Fibroblast of lung (primary cell): ENCODE data around the gene CYP3A5. TPM values are rescaled to one million over a fixed set of nuclear protein-coding genes. Genes with fewer than 3 reads are reported as not detected.

Source experiments
- DNase-seq, 2 donors: peaks; one replicate each; pipeline versions ENCODE4 v3.0.0 to v3.0.0-alpha.2; 2010; ENCODE audit warnings: low read depth in 2 of 2
- H2AFZ ChIP-seq: 2 replicates; pipeline ENCODE4 v1.5.1; 2012; ENCODE audit warnings: low read length, control low read depth, inconsistent platforms
- H3K27ac ChIP-seq: 2 replicates; pipeline ENCODE4 v1.5.1; 2011; ENCODE audit warnings: low read length, control low read depth; ENCODE audit not compliant: insufficient read depth
- H3K27me3 ChIP-seq: 2 replicates; pipeline ENCODE4 v1.5.1; 2011; ENCODE audit warnings: mild to moderate bottlenecking, low read length; ENCODE audit not compliant: control insufficient read depth, insufficient read depth
- H3K36me3 ChIP-seq: 2 replicates; pipeline ENCODE4 v1.5.1; 2011; ENCODE audit warnings: low read length; ENCODE audit not compliant: control insufficient read depth, insufficient read depth
- H3K4me1 ChIP-seq: 2 replicates; pipeline ENCODE4 v1.5.1; 2011; ENCODE audit warnings: low read length; ENCODE audit not compliant: control insufficient read depth, insufficient read depth; ENCODE audit errors: extremely low read depth
- H3K4me2 ChIP-seq: 2 replicates; pipeline ENCODE4 v1.5.1; 2011; ENCODE audit warnings: low read length, control low read depth; ENCODE audit not compliant: insufficient read depth; ENCODE audit errors: extremely low read depth
- H3K4me3 ChIP-seq, 4 experiments: fragments of 200-600 bp in 1 of 4; sonication (generic) in 1 of 4; replicated peaks in 1 of 4; 2 replicates each; pipeline ENCODE4 v1.5.1; 2011 to 2016; ENCODE audit warnings: low read length in 4 of 4, low read depth in 3 of 4, mild to moderate bottlenecking in 3 of 4, control low read depth in 2 of 4, inconsistent platforms in 1 of 4, mixed read lengths in 1 of 4; ENCODE audit not compliant: insufficient read depth in 1 of 4; ENCODE audit errors: control extremely low read depth in 1 of 4
- H3K79me2 ChIP-seq: 2 replicates; pipeline ENCODE4 v1.5.1; 2012; ENCODE audit warnings: mild to moderate bottlenecking, low read length, inconsistent platforms; ENCODE audit not compliant: control insufficient read depth, insufficient read depth
- H3K9ac ChIP-seq: 2 replicates; pipeline ENCODE4 v1.5.1; 2011; ENCODE audit warnings: mild to moderate bottlenecking, low read length, control low read depth; ENCODE audit not compliant: insufficient read depth
- H3K9me3 ChIP-seq: 2 replicates; pipeline ENCODE4 v1.5.1; 2012; ENCODE audit warnings: low read depth, low read length; ENCODE audit not compliant: control insufficient read depth, insufficient read depth
- H4K20me1 ChIP-seq: 2 replicates; pipeline ENCODE4 v1.5.1; 2011; ENCODE audit warnings: low read length; ENCODE audit not compliant: control insufficient read depth, insufficient read depth; ENCODE audit errors: extremely low read depth
- EZH2 ChIP-seq: IDR thresholded peaks from 2 replicates; pipeline ENCODE4 v1.5.1; 2012; ENCODE audit warnings: low read length, control low read depth, mild to moderate bottlenecking; ENCODE audit errors: missing control alignments
- polyA plus RNA-seq, 2 donors: library from polyadenylated mRNA; depleted of rRNA in 1 of 2; stranded (reverse) in 1 of 2; unstranded in 1 of 2; fragments of >200 nt; gene quantifications; 2 replicates each; pipeline ENCODE4 v1.2.1, GENCODE V29; 2011 to 2012; ENCODE audit warnings: missing spikeins in 1 of 2
- total RNA-seq: library from RNA; depleted of rRNA; stranded (reverse); fragments of >200 nt; gene quantifications from 2 replicates; pipeline ENCODE4 v1.2.1, GENCODE V29; 2014
- TF ChIP-seq, protein P1 (sequence below), 2 donors: IDR thresholded peaks in 1 of 2; conservative IDR thresholded peaks in 1 of 2; 1 replicate in 1 of 2; 2 replicates in 1 of 2; pipeline ENCODE4 v1.5.1; 2011 to 2012; ENCODE audit warnings: low read length in 2 of 2, control low read depth in 1 of 2, inconsistent platforms in 1 of 2, low read depth in 1 of 2, mild to moderate bottlenecking in 1 of 2

Gene CYP3A5
- total and polyA plus RNA-seq, 2 donors (not counting 1 experiment from before 2014, with no cell fraction given) = 1.9 to 12.4 TPM

DNA sequence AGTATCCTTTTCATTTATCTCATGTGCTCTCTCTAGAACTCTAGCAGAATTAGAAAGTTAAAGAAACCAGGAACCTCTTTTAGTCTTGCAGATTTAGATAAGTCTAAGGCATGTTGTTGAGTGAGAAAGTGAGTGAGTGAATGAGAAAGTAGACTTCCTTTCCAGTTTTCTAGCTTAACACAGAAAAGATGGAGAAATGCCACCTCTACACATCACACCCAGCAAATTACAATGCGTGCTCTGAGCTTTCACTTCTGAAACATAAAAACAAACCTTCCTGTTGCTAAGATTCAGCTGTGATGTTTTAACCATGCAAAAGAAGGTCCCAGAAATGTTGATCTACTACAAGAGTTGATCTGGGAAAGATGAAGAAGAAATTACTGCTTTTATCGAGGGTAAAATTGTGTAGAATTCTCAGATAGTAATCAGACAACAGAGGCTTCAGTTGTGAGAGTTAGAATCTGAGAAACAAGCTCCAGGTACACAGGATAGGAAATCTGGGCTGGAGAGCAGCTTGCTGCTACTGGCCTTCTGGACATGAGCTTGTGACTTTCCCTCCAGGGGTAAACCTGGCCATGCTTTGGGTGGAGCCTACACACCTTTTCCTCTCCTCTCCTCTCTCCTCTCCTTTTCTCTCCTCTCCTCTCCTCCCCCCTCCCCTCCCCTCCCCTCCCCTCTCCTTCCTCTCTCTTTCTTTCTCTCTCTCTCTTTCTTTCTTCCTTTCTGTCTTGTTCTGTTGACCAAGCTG lies 4.6 kb downstream of the CYP3A5 start:
- Histone ChIP-seq H2AFZ (no peak overlapping the region), H3K27me3 (no peaks in the 10 kb centered on the region), H4K20me1 (no peaks in the 10 kb centered on the region), H3K9me3 (no peaks in the 10 kb centered on the region), H3K79me2 (no peaks in the 10 kb centered on the region), H3K4me2 (no peak overlapping the region), H3K36me3 (no peaks in the 10 kb centered on the region), H3K9ac (no peak overlapping the region), H3K4me1 (no peaks in the 10 kb centered on the region), H3K4me3 (no peak overlapping the region), H3K27ac (no peak overlapping the region)
- DNase-seq = no peak
- no peak for TF ChIP-seq EZH2
- TF ChIP-seq, protein P1, sequence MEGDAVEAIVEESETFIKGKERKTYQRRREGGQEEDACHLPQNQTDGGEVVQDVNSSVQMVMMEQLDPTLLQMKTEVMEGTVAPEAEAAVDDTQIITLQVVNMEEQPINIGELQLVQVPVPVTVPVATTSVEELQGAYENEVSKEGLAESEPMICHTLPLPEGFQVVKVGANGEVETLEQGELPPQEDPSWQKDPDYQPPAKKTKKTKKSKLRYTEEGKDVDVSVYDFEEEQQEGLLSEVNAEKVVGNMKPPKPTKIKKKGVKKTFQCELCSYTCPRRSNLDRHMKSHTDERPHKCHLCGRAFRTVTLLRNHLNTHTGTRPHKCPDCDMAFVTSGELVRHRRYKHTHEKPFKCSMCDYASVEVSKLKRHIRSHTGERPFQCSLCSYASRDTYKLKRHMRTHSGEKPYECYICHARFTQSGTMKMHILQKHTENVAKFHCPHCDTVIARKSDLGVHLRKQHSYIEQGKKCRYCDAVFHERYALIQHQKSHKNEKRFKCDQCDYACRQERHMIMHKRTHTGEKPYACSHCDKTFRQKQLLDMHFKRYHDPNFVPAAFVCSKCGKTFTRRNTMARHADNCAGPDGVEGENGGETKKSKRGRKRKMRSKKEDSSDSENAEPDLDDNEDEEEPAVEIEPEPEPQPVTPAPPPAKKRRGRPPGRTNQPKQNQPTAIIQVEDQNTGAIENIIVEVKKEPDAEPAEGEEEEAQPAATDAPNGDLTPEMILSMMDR (conservative IDR thresholded peaks at IDR 0.05 in 1 of 2, IDR thresholded peaks at IDR 0.05 in 1 of 2; ENCODE audit: low read depth in 1 of 2, low read length in 2 of 2) = no peak

GRCh38 chr7:99672573-99672972 lies 7.2 kb downstream of the CYP3A5 start:
- Histone ChIP-seq H3K9ac (no peak overlapping the region), H3K4me3 (no peak overlapping the region), H3K4me1 (no peaks in the 10 kb centered on the region), H3K79me2 (no peaks in the 10 kb centered on the region), H3K27me3 (no peaks in the 10 kb centered on the region), H3K9me3 (no peaks in the 10 kb centered on the region), H3K36me3 (no peaks in the 10 kb centered on the region), H3K27ac (no peak overlapping the region), H3K4me2 (no peak overlapping the region), H4K20me1 (no peaks in the 10 kb centered on the region), H2AFZ (no peak overlapping the region)
- no peak for TF ChIP-seq EZH2
- TF ChIP-seq, protein P1 (conservative IDR thresholded peaks at IDR 0.05 in 1 of 2, IDR thresholded peaks at IDR 0.05 in 1 of 2; ENCODE audit: low read depth in 1 of 2, low read length in 2 of 2) = no peak
- no peak for DNase-seq

DNA sequence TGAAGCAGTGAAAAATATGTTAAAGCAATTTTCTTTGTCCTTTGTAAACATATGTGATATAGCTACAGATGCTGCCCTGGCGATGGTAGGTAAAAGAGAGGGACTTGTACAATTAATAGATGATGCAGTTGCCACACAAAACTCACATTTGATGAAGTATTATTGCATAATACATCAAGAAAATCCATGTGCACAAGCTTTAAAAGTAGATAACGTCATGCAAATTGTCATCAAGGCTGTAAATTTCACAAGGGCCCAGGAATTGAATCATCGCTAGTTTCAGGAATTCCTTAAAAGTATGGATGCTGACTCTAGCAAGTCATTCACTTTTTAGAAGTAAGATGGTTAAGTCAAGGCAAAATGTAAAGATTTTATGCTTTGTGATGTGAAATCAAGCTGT lies 10.0 kb downstream of the CYP3A5 start:
- H3K4me1 ChIP-seq = no peaks in the 10 kb centered on the region
- TF ChIP-seq EZH2 = no peak
- TF ChIP-seq, protein P1 (conservative IDR thresholded peaks at IDR 0.05 in 1 of 2, IDR thresholded peaks at IDR 0.05 in 1 of 2; ENCODE audit: low read depth in 1 of 2, low read length in 2 of 2) = no peak
- H3K27me3 ChIP-seq = no peaks in the 10 kb centered on the region
- H3K27ac ChIP-seq = no peak overlapping the region
- no peak overlapping the region for H3K4me3 ChIP-seq
- no peak overlapping the region for H3K4me2 ChIP-seq
- H3K36me3 ChIP-seq = no peaks in the 10 kb centered on the region
- no peaks in the 10 kb centered on the region for H3K79me2 ChIP-seq
- no peak overlapping the region for H3K9ac ChIP-seq
- H2AFZ ChIP-seq = no peak overlapping the region
- no peak for DNase-seq
- no peaks in the 10 kb centered on the region for H3K9me3 ChIP-seq
- H4K20me1 ChIP-seq = no peaks in the 10 kb centered on the region
